ENCODE results near the gene CDV3. TPM values are rescaled to one million over a fixed set of nuclear protein-coding genes. Genes with fewer than 3 reads are reported as not detected.
A peak's percentile ranks its signal among the peaks of the same experiment; 100 is the strongest.

The CDV3 gene
- total and polyA plus RNA-seq, 9 of the 15 experiments (the other 6 are each of a cell fraction or from before 2014, with no cell fraction given) = 72.3 to 273 (median 116) TPM

- intact Hi-C loops (cut with micrococcal nuclease) = loop anchor here (10.0 kb wide), 1 partner anchor 850 kb away; the partner anchor contains the start of gene NPHP3
- TF ChIP-seq RBM25 (IDR thresholded peaks at IDR 0.05; ENCODE audit: low read depth, low read length, severe bottlenecking) (no peak), ATF1 (CRISPR knock-in tag; IDR thresholded peaks at IDR 0.05) (no peak), ATF1 (tag; IDR thresholded peaks at IDR 0.05) (peak; percentile 72), E2F6 (IDR thresholded peaks at IDR 0.05; ENCODE audit: borderline replicate concordance in 1 of 2, extremely low read depth in 1 of 2, insufficient read depth in 1 of 2, insufficient read length in 1 of 2, low read depth in 1 of 2, low read length in 1 of 2, poor library complexity in 1 of 2, severe bottlenecking in 1 of 2) (peak in 1 of 2 experiments; percentile 48), MTA3 (IDR thresholded peaks at IDR 0.05; ENCODE audit: borderline replicate concordance) (0 out of 2 replicates have a peak, but pooled peaks have one; percentile 34), RAD21 (CRISPR knock-in tag; conservative IDR thresholded peaks at IDR 0.05 in 1 of 2, IDR thresholded peaks at IDR 0.05 in 1 of 2) (no peak), FOXA3 (CRISPR knock-in tag; conservative IDR thresholded peaks at IDR 0.05 in 1 of 2, IDR thresholded peaks at IDR 0.05 in 1 of 2) (no peak), ZNF274 (IDR thresholded peaks at IDR 0.05; ENCODE audit: borderline replicate concordance, low read depth, low read length) (no peak), ZNF444 (CRISPR knock-in tag; IDR thresholded peaks at IDR 0.05) (no peak), CCNT2 (IDR thresholded peaks at IDR 0.05; ENCODE audit: borderline replicate concordance, extremely low read depth, insufficient read length, low read depth, low read length) (peak; percentile 72), CXXC5 (CRISPR knock-in tag; IDR thresholded peaks at IDR 0.05) (peak; percentile 60), POLR2A (conservative IDR thresholded peaks at IDR 0.05) (0 out of 2 replicates have a peak, but pooled peaks have one; percentile 29)
- TF ChIP-seq, protein P1, sequence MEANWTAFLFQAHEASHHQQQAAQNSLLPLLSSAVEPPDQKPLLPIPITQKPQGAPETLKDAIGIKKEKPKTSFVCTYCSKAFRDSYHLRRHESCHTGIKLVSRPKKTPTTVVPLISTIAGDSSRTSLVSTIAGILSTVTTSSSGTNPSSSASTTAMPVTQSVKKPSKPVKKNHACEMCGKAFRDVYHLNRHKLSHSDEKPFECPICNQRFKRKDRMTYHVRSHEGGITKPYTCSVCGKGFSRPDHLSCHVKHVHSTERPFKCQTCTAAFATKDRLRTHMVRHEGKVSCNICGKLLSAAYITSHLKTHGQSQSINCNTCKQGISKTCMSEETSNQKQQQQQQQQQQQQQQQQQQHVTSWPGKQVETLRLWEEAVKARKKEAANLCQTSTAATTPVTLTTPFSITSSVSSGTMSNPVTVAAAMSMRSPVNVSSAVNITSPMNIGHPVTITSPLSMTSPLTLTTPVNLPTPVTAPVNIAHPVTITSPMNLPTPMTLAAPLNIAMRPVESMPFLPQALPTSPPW (CRISPR knock-in tag; IDR thresholded peaks at IDR 0.05) = peak; percentile 87
- TF ChIP-seq, protein P2, sequence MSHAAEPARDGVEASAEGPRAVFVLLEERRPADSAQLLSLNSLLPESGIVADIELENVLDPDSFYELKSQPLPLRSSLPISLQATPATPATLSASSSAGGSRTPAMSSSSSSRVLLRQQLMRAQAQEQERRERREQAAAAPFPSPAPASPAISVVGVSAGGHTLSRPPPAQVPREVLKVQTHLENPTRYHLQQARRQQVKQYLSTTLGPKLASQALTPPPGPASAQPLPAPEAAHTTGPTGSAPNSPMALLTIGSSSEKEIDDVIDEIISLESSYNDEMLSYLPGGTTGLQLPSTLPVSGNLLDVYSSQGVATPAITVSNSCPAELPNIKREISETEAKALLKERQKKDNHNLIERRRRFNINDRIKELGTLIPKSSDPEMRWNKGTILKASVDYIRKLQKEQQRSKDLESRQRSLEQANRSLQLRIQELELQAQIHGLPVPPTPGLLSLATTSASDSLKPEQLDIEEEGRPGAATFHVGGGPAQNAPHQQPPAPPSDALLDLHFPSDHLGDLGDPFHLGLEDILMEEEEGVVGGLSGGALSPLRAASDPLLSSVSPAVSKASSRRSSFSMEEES (CRISPR knock-in tag; IDR thresholded peaks at IDR 0.05) = no peak
Observed at GRCh38 chr3:133574260-133574881, 885 bp downstream of the CDV3 start.

More at GRCh38 chr3:133574260-133574881, 885 bp downstream of the CDV3 start:
- H3K27ac ChIP-seq (ENCODE audit: extremely low read depth, low read depth, low read length) = peak overlapping the region; percentile 91
- 0 out of 2 replicates have a peak overlapping the region, but pooled peaks have one; percentile 40 for H2AFZ ChIP-seq (ENCODE audit: low read depth, low read length)
- CTCF ChIA-PET (ENCODE audit: low intra/inter-chr PET ratio) = no interaction called here
- H3K4me3 ChIP-seq = peak overlapping the region; percentile 80
- H3K9me3 ChIP-seq (replicated peaks; ENCODE audit: control insufficient read depth, insufficient read depth, low read depth, low read length) = no peaks in the 10 kb centered on the region
- peaks cover 46% of the 10 kb centered on the region for H3K36me3 ChIP-seq (ENCODE audit: control insufficient read depth, insufficient read depth, low read length)
- no peaks in the 10 kb centered on the region for H3K9me1 ChIP-seq (ENCODE audit: control insufficient read depth, insufficient read depth, low read length)
- peak; percentile 53 to 66 (median 60) for DNase-seq (ENCODE audit: extremely low read depth in 1 of 4, low spot score in 3 of 4)
- H3K27me3 ChIP-seq (ENCODE audit: control insufficient read depth in 2 of 2, insufficient read depth in 2 of 2, low read length in 2 of 2) = no peaks in the 10 kb centered on the region
- peaks cover 7 to 22% of the 10 kb centered on the region in 2 experiments; a peak in 4 of 5 replicates for H3K4me1 ChIP-seq (replicated peaks in 1 of 2; ENCODE audit: control insufficient read depth in 2 of 2, insufficient read depth in 2 of 2, low read length in 2 of 2)
- peaks cover 56% of the 10 kb centered on the region for H3K79me2 ChIP-seq (ENCODE audit: control insufficient read depth, insufficient read depth, low read length)
- in situ Hi-C loops (cut with MboI) = no loop called here
- peak; percentile 19 for FAIRE-seq
- peak; percentile 54 for ATAC-seq
- POLR2A ChIA-PET = interaction anchor here (0.7 to 2.1 kb wide), 4 partner anchors 13 to 106 kb away, joined by 3 to 6 read pairs (median 4); no protein-coding TSS in a partner anchor
- 0% methylated on average over 19 of the region's 54 CpGs for WGBS (ENCODE audit: insufficient coverage, low coverage, missing lambda C conversion rate)
- peak overlapping the region; percentile 94 for H3K4me2 ChIP-seq (ENCODE audit: insufficient read depth, low read length)
- H4K20me1 ChIP-seq (replicated peaks; ENCODE audit: control insufficient read depth, insufficient read depth, low read length) = peaks cover 29% of the 10 kb centered on the region
- peak overlapping the region; percentile 81 to 96 for H3K9ac ChIP-seq (ENCODE audit: insufficient read depth in 1 of 2, low read depth in 2 of 2, low read length in 2 of 2)
- BruUV-seq (replicated peaks) = no TSS peak
